AML-193 (cell line): Measurements from ENCODE around the gene MDC1.
"Not testable (repeated sequence)": the region's sequence is repeated elsewhere in the genome, so short reads cannot be mapped to it uniquely, and the experiment has no call there.

Experiments
- DNase-seq, 2 experiments: peaks; one replicate each; lab custom pipeline; 2025; lab: John Stamatoyannopoulos, UW

MDC1 gene

DNA sequence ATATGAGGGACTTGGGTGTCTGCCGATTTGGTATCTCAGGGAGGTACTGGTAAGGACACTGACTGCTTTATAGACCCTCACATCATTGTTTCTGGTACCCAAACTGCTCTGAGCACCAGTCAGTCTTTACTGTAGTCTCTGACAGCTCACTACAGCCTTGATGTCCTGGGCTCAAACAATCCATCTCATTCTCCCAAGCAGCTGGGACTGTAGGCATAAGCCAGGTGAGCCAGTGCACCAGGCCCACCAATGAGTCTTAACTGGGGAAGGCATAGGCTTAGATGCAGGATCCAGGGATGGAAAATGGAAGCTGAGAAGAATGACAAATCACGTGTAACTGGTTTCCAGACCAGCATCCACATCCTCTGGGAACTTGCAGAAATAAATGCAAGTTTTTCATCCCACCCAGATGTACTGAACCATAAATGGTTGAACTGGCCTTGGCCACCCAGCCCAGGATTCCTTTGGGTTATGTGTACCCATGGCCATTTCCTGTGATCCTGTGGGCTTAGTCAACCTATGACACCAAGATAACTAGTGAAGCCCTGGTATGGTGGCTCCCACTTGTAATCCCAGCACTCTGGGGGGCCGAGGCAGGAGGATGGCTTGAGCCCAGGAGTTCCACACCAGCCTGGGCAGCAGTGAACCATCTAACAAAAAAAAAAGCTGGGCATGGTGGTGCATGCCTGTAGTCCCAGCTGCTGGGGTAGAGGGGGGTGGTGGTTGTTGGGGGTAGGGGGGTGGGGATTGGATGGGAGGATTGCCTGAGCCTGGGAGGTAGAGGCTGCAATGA lies 8.8 kb upstream of the MDC1 start:
- no peak for DNase-seq

DNA sequence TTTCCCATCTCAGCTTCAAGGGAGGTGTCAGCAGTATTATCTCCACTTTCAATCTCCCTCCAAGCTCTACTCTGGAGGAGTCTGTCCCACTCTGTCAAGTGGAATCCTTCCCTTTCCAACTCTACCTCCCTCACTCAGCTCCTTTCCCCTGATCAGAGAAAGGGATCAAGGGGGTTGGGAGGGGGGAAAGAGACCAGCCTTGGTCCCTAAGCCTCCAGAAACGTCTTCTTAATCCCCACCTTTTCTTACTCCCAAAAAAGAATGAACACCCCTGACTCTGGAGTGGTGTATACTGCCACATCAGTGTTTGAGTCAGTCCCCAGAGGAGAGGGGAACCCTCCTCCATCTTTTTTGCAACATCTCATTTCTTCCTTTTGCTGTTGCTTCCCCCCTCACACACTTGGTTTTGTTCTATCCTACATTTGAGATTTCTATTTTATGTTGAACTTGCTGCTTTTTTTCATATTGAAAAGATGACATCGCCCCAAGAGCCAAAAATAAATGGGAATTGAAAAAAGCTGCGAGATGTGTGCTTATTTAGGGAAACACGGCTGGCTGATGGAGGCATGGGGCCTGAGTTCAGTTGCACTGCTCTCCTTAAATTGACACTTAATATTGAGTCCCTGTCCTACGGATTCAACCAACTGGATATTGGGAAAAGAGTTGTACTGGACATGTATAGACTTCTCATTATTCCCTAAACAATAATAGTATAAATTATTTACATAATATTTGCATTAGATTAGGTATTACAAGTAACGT lies 8.0 kb upstream of the MDC1 start:
- no peak for DNase-seq

DNA sequence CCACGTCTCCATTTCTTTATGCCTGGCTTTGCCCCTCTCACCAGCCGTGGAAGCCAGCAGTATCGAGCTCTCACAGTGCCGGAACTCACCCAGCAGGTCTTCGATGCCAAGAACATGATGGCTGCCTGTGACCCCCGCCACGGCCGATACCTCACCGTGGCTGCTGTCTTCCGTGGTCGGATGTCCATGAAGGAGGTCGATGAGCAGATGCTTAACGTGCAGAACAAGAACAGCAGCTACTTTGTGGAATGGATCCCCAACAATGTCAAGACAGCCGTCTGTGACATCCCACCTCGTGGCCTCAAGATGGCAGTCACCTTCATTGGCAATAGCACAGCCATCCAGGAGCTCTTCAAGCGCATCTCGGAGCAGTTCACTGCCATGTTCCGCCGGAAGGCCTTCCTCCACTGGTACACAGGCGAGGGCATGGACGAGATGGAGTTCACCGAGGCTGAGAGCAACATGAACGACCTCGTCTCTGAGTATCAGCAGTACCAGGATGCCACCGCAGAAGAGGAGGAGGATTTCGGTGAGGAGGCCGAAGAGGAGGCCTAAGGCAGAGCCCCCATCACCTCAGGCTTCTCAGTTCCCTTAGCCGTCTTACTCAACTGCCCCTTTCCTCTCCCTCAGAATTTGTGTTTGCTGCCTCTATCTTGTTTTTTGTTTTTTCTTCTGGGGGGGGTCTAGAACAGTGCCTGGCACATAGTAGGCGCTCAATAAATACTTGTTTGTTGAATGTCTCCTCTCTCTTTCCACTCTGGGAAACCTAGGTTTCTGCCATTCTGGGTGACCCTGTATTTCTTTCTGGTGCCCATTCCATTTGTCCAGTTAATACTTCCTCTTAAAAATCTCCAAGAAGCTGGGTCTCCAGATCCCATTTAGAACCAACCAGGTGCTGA lies 7.0 kb upstream of the MDC1 start:
- DNase-seq = not testable (repeated sequence)

DNA sequence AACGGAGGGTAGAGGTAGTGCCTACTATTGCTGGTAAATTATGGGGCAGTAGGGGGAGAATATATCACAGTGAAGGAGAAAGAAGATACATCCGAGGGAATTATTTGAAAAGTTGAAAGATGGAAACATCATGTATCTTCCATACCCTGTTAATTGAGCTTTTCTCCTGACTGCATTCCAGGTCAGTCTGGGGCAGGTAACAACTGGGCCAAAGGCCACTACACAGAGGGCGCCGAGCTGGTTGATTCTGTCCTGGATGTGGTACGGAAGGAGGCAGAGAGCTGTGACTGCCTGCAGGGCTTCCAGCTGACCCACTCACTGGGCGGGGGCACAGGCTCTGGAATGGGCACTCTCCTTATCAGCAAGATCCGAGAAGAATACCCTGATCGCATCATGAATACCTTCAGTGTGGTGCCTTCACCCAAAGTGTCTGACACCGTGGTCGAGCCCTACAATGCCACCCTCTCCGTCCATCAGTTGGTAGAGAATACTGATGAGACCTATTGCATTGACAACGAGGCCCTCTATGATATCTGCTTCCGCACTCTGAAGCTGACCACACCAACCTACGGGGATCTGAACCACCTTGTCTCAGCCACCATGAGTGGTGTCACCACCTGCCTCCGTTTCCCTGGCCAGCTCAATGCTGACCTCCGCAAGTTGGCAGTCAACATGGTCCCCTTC lies 6.2 kb upstream of the MDC1 start:
- not testable (repeated sequence) for DNase-seq

DNA sequence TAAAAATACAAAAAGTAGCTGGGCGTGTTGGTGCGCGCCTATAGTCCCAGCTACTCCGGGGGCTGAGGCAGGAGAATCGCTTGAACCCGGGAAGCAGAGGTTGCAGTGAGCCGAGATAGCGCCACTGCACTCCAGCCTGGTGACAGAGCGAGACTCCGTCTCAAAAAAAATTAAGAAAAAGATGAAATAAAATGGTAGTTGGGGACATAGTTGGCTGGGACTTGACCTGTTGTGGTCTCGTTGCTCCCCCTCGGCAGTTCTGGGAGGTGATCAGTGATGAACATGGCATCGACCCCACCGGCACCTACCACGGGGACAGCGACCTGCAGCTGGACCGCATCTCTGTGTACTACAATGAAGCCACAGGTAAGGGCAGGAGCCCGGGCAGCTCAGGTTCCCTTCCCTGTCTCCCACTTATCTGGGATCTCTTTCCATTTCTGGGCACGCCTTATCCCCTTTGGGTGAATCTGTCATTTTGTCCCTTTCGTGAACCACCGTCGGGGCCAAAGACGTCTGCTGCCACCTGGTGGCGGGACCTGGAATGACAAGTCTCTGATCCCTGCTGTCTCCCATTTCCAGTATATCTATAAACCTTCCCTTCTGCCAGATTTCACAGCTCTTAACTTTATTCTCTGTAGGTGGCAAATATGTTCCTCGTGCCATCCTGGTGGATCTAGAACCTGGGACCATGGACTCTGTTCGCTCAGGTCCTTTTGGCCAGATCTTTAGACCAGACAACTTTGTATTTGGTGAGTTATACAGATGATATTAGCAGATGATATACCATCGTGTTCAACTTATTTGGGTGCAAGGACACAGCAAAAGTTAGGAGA lies 5.4 kb upstream of the MDC1 start:
- DNase-seq = peak; percentile 64 to 69

DNA sequence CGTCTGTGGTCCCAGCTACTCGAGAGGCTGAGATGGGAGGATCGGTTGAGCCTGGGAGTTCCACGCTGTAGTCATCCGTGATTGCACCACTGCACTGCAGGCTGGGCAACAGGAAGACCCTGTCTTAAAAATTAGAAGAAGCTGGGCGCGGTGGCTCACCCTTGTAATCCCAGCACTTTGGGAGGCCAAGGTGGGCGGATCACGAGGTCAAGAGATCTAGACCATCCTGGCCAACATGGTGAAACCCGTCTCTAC lies 4.9 kb upstream of the MDC1 start:
- DNase-seq = not testable (repeated sequence)

DNA sequence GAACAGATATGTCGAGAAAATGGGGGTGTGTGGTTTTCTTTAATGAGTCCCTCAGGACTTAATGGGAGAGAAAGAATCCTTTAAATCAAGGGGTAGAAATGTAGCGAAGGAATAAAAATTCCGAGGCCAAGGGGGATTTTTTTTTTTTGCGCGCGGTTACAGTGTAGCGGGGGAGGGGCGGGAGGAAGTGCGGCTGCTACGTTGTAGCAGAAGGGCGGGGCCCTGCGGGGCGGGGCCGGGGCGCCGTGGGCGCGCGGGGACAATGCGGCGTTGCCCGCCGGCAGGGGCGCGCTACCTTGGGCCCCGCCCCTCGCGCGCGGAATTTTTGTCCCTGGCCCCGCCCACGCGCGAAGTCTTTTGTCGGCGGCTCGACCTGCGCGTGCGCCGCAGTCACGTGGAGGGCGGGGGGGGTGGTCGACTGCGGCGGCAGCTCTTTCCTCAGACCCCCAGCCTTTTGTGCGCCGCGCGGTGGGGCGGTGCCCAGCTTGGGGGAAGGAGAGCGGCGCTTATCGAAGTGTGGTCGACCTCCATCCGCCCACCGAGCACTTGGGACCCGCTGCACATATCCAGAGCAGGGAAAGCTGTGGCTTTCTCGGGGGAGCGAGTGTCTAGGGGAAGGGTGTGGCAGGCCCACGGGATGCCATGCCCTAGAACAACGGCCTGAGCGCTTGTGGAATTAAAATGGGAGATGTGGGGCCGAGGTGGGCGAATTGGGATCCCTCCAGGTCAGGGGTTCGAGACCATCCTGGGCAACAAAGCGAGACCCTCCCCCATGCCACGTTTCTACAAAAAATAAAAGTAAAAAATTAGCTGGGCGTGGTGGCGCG lies 4.3 kb upstream of the MDC1 start:
- DNase-seq = peak; percentile 90 to 93

DNA sequence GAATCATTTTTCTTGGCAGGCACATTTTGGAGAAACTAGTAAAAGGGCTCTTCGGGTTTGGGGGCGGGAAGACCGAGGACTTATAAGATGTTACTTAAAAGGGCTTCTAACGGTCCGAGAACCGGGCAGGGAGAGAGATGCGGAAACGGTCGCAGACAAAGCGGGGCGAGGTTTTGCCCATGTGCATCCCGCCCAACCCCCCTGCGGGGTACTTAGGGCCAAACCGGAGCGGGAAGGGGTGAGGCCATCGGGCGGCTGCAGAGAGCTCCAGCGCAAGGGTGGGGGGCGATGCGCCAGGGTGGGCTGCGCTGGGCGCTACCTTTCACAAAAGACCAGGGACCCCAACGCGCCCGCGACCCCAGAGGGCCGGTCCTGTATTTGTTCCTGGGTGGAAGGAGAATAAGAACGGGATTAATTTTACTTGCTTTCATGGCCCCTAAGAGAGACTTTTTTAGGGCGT lies 3.7 kb upstream of the MDC1 start:
- DNase-seq = peak; percentile 66 to 67

DNA sequence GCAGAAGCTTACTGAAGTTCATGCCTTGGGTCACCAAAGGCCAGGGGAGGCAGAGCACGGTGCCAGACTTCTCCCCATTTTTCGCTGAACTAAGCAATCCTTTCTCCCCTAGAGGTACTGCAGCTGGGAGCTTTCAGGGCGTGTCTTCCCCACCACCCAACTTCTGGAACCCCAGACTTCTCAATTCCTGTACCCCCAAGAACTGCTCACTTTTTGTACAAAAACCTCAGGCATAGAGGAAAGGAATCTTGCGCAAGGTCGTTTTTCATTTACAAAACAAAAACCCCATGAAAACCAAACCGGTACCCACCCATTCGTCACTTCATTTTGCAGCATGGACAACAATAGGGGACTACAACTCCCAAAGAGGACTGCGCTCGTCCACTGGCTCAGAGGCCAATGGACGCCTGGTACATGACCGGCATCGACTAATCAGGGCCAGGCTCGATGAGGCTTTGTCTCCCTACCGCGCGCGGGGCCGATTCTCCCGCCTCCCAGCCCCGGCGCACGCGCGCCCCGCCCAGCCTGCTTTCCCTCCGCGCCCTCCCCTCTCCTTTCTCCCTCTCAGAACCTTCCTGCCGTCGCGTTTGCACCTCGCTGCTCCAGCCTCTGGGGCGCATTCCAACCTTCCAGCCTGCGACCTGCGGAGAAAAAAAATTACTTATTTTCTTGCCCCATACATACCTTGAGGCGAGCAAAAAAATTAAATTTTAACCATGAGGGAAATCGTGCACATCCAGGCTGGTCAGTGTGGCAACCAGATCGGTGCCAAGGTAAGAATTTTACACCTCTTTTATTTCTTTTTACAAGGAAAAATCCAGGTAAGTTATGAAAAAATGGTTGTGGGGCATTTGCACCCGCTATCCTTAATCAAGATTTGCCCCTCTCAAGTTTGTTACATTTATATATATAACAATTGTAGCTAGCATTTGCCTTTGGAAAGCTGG lies 3.0 kb upstream of the MDC1 start, which contains the start of gene TUBB:
Gene TUBB, plus strand, starts transcription at position 562 of the 947 bp plus-strand sequence. Its CDS starts 155 bp downstream, at position 717.
- DNase-seq = peak; percentile 99

DNA sequence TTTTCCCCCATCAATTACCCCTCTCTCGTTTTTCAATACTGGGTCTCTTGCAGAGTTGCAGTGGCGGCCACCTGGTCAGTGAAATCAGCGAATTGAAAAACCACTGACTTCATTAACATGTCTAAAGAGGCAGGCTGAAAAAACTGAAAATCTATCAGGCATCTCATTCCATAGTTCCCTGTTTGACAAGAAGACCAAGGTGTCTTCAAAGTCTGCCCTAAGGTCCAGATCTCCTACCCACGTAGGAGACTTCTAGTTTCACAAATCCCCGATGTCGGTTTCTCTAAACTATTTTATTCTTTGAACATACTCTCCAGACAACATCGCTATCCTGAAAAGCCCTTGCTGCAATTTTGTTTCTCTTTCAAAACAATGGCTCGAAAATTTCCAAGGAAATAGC lies 2.3 kb upstream of the MDC1 start:
- DNase-seq = no peak

DNA sequence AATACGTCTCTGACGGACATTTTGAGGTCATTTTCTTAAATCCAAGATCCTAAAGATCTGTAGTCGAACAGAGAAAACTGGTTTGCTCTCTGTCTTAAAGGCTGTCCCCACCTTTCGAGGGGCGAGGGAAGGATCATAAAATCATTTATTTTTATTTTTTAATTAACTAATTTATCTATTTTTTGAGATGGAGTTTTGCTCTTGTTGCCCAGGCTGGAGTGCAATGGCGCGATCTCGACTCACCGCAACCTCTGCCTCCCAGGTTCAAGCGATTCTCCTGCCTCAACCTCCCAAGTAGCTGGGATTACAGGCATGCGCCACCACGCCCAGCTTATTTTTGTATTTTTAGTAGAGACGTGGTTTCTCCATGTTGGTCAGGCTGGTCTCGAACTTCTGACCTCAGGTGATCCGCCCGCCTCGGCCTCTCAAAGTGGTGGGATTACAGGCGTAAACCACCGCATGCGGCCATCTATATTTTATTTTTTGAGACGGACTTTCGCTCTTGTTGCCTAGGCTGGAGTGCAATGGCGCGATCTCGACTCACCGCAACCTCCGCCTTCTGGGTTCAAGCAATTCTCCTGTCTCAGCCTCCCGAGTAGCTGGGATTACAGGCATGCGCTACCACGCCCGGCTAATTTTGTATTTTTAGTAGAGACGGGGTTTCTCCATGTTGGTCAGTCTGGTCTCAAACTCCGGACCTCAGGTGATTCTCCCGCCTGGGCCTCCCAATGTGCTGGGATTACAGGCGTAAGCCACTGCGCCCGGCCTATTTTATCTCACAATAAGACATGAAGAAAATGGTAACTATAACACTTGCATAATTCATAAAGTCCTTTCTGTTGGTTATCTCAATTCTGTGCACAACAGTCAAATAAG lies 1.0 kb upstream of the MDC1 start:
- DNase-seq = not testable (repeated sequence)

DNA sequence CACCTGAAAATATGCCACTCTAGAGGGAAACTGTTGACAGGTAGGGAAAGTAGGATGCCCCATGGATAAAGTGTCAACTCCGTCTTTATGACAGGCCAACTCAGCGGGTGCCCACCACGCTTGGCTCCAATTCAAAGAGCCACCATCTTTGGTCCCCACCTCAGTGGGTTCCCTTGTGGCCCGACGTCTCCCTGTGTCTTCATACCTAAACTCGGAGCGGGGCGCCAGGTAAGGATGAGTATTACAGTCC lies 277 bp downstream of the MDC1 start:
- no peak for DNase-seq

DNA sequence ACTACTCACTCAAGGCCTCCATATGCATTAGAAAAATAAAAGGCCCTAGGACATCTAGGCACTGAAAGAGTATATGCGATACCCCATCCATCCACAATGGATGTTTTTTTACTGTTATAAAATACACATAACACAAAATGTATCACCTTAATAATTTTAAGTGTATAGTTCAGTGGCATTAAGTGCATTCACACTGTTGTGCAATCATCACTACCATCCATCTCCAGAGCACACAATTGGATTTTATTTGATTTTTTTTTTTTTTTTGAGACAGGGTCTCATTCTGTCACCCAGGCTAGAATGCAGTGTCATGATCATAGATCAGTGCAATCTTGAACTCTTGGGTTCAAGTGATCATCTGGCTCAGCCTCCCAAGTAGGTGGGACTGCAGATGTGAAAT lies 2.8 kb downstream of the MDC1 start:
- DNase-seq = no peak

DNA sequence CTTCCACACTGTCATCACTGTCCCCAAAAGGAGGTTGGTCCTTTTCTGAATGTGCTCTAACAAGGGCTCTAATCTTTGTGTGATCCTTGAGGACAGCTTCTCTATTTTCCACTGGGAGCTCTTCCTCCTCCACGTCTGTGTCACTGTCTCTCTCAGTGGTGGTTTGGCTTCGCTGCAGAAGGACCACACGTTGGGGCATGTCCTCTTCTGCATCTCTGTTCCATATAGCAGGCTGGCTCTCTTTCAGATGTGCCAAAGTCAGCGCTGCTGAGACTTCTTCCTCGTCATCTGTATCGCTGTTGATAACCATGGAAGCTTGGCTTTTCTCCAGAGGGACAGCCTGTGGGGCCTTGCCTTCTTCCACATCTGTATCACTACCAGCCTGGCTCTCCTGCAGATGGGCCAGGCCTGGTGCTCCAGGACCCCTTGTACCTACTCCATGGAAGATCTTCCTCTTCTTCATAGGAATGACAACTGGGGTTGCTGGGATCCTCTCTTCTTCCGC lies 4.6 kb downstream of the MDC1 start:
- no peak for DNase-seq

DNA sequence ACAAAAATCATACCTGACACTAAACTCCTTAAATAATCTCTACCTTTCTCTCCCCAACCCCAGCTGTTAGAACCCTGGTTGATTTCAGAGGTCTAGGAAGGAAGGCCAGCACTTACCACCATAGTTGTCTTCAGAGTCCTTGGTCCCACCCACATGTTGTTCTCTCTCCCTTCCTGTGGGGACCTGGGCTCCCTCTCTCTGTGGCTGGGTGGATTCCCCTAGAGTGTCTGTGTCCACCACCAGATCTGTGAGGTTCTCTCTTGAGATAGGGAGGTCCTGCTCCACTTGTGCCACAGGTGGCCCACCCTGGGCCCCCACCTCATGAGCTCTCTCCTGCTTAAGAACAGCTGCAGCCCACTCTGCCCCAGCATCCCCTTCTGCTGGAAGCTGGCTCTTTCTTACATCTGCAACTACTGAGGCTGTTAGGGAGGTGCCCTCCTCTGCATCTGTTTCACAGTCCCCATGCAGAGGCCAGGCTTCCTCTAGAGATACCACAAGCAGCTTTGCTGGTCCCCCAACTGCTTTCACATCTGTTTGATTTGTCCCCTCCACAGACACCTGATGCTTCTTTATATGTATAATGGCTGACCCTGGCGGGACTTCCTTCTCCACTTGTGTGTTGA lies 5.2 kb downstream of the MDC1 start:
- no peak for DNase-seq

DNA sequence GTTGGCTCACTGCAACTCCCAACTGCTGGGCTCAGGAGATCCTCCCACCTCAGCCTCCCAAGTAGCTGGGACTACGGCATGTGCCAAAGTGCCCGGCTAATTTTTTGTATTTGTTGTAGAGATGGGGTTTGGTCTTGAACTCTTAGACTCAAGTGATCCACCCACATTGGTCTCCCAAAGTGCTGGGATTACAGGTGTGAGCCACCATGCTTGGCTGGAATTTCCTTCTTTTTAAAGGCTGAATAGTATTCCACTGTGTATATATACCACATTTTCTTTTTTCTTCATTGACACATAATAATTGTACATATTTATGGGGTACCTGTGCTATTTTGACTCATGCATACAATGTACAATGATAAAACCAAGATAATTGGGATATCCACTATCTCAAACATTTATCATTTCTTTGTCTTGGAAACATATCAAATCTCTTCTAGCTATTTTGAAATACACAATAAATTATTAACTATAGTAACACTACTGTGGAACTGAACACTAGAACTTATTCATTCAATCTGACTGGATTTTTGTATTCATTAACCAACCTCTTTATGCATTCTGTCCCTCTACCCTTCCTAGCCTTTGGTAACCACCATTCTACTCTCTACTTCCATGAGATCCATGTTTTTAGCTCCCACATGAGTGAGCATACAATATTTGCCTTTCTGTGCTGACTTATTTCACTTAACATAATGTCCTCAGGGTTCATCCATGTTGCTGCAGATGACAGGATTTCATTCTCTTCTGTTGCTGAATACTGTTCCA lies 7.8 kb downstream of the MDC1 start:
- DNase-seq = no peak
